Measurements from ENCODE around the gene MRPL36. TPM values are rescaled to one million over a fixed set of nuclear protein-coding genes. Genes with fewer than 3 reads are reported as not detected.

MRPL36 gene
- total and polyA plus RNA-seq, 9 of the 15 experiments (the other 6 are each of a cell fraction or from before 2014, with no cell fraction given) = 78.3 to 557 (median 124) TPM

DNA sequence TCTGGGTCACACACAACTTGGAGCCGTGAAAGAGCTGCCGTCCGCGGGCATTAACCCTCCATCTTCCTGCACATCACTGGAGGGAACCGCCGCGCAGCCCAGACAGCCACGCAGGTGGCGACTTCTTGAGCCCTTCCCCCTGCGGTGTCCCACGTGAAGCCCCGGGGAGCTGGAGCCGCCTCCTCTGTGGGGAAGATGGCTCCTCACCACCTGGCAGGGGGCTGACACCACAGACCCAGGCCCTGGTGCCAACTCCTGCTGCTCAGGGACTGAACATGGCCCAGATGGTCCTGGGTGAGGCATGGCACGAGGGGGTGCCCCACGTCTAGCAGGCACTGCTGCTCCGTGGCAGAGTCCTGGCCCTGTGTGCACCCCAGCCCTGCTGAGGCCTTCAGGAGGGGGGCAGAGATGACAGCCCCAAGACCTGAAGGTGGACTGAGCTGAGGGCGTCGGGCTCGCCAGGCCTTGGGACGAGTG lies 40.5 kb upstream of the MRPL36 start (continued):
- TF ChIP-seq ZNF217 (CRISPR knock-in tag; IDR thresholded peaks at IDR 0.05) = no peak
- no peak for TF ChIP-seq GATA2 (CRISPR knock-in tag; IDR thresholded peaks at IDR 0.05)
- no peak for TF ChIP-seq ZNF589 (CRISPR knock-in tag; IDR thresholded peaks at IDR 0.05; ENCODE audit: low read depth)
- no peak for TF ChIP-seq MEF2D (tag; conservative IDR thresholded peaks at IDR 0.05; ENCODE audit: low read depth)
- no peak for TF ChIP-seq RFX1 (IDR thresholded peaks at IDR 0.05)

DNA sequence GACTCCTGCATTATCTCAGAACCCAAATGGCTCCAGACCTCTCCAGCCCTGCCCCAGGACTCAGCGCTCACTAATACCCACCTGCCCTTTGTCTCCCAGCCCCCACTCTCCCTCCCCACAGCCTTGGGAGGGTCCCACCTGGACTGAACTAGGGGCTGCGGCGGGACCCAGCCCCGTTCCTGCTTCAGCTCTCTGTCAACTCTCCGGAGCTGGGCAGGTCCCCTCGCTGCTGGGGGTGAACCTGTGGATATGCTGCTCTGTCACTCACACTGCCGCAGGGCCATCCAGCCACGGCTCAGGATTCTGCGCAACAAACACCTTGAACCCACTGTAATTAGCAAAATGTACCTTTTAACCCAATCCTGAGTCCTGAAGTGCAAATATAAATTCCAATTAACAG lies 38.4 kb upstream of the MRPL36 start:
- H3K9me1 ChIP-seq (ENCODE audit: control insufficient read depth, insufficient read depth, low read length) = no peaks in the 10 kb centered on the region
- H3K79me2 ChIP-seq (ENCODE audit: control insufficient read depth, insufficient read depth, low read length) = no peaks in the 10 kb centered on the region
- FAIRE-seq (no peak), DNase-seq (ENCODE audit: extremely low read depth in 1 of 4, low spot score in 3 of 4) (no peak), ATAC-seq (no peak)
- no TSS peak for BruUV-seq (replicated peaks)
- H3K27me3 ChIP-seq (ENCODE audit: control insufficient read depth in 2 of 2, insufficient read depth in 2 of 2, low read length in 2 of 2) = peaks cover 80 to 88% of the 10 kb centered on the region in 2 experiments
- H3K4me2 ChIP-seq (ENCODE audit: insufficient read depth, low read length) = no peak overlapping the region
- peaks cover 33% of the 10 kb centered on the region for H4K20me1 ChIP-seq (replicated peaks; ENCODE audit: control insufficient read depth, insufficient read depth, low read length)
- H3K9ac ChIP-seq (ENCODE audit: insufficient read depth in 1 of 2, low read depth in 2 of 2, low read length in 2 of 2) = no peak overlapping the region
- H3K4me3 ChIP-seq = no peak overlapping the region
- in situ Hi-C loops (cut with MboI) (no loop called here), intact Hi-C loops (cut with micrococcal nuclease) (no loop called here)
- CTCF ChIA-PET (ENCODE audit: low intra/inter-chr PET ratio) = no interaction called here
- no peaks in the 10 kb centered on the region for H3K9me3 ChIP-seq (replicated peaks; ENCODE audit: control insufficient read depth, insufficient read depth, low read depth, low read length)
- peaks cover 0 to 23% of the 10 kb centered on the region in 2 experiments; a peak in 2 of 5 replicates for H3K4me1 ChIP-seq (replicated peaks in 1 of 2; ENCODE audit: control insufficient read depth in 2 of 2, insufficient read depth in 2 of 2, low read length in 2 of 2)
- no peak overlapping the region for H2AFZ ChIP-seq (ENCODE audit: low read depth, low read length)
- TF ChIP-seq EZH2 (IDR thresholded peaks at IDR 0.05; ENCODE audit: borderline replicate concordance, low read depth, low read length) = peak; percentile 80; the same call in 1 of the 2 replicates
- TF ChIP-seq, protein P1, sequence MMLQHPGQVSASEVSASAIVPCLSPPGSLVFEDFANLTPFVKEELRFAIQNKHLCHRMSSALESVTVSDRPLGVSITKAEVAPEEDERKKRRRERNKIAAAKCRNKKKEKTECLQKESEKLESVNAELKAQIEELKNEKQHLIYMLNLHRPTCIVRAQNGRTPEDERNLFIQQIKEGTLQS (IDR thresholded peaks at IDR 0.05) = no peak
- TF ChIP-seq, protein P1 (CRISPR knock-in tag; conservative IDR thresholded peaks at IDR 0.05) = no peak
- 12% methylated on average over 9 of the region's 9 CpGs for WGBS (ENCODE audit: insufficient coverage, low coverage, missing lambda C conversion rate)
- H3K27ac ChIP-seq (ENCODE audit: extremely low read depth, low read depth, low read length) = no peak overlapping the region
- H3K36me3 ChIP-seq (ENCODE audit: control insufficient read depth, insufficient read depth, low read length) = no peaks in the 10 kb centered on the region
- POLR2A ChIA-PET = interaction anchor here (0.6 kb wide), 1 partner anchor 90 kb away, joined by 3 read pairs; no protein-coding TSS in a partner anchor

Measured in K562 (cell line).